Fibroblast of skin of scalp (primary cell): Measurements from ENCODE around the gene SLC5A1.
"Not testable (repeated sequence)": the region's sequence is repeated elsewhere in the genome, so short reads cannot be mapped to it uniquely, and the experiment has no call there.

Experiments
- DNase-seq: peaks from one replicate; pipeline ENCODE4 v3.0.0-alpha.2; 2013

SLC5A1 gene

GRCh38 chr22:32097881-32098499 lies 54.9 kb downstream of the SLC5A1 start:
- no peak for DNase-seq

GRCh38 chr22:32100711-32101110 lies 57.6 kb downstream of the SLC5A1 start:
- no peak for DNase-seq

- DNase-seq = no peak
These were observed 60.7 kb downstream of the SLC5A1 start for GRCh38 chr22:32103658-32104315.

DNA sequence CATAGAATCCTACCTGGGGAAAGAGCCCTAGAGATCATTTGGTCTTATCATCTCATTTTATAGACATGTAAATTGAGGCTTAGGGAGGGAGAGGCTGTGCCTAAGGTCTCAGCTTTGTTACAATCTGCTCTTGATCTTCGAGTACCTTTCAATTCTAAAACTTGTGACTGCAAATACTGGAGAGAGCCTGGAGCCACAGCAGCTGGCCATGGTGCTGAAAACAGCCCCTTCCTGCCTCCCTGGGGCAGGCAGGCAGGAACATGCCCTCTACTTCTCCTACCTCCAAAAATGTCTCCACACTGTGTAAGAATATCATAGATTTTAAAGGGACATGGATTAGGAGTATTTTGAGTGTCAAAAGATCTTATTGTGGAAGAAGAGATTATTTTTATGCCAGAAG lies 63.9 kb downstream of the SLC5A1 start:
- DNase-seq = peak; percentile 22

- DNase-seq = no peak
These were observed 69.3 kb downstream of the SLC5A1 start for GRCh38 chr22:32112380-32112779.

GRCh38 chr22:32119568-32120235 lies 76.6 kb downstream of the SLC5A1 start:
- DNase-seq = no peak

DNA sequence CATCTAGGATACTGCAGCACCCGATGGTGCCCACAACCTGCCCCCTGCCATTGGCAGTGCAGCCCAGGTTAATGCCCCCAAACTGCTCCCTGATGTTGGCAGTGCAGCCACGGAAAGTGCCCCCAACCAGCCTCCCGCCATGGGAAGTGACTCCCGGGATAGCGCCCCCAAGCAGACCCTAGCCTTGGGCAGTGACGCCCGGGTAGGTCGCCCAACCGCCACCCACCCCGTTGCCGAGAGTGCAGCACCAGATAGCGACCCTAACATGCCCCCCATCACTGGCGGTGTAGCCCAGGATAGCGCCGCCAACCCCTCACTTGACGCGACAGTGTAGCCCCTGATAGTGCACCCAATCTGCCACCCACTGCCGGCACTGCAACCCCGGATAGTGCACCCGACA lies 77.5 kb downstream of the SLC5A1 start:
- no peak for DNase-seq

DNA sequence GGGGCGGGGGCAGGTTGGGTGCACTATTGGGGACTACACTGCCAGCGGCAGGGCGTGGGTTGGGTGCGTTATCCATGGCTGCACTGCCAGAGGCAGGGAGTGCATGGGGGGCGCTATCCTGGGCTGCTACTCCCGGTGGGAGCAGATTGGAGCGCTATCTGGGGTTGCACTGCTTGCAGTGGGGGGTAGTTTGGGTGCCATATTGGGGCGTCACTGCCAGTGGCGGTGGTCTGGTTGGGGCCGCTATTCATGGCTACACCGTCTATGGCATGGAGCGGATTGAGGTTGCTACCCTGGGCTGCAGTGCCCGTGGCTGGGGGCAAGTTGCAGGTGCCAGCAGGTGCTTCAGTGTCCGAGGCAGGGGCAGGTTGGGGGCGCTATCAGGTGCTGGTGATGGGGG lies 79.8 kb downstream of the SLC5A1 start:
- no peak for DNase-seq

DNA sequence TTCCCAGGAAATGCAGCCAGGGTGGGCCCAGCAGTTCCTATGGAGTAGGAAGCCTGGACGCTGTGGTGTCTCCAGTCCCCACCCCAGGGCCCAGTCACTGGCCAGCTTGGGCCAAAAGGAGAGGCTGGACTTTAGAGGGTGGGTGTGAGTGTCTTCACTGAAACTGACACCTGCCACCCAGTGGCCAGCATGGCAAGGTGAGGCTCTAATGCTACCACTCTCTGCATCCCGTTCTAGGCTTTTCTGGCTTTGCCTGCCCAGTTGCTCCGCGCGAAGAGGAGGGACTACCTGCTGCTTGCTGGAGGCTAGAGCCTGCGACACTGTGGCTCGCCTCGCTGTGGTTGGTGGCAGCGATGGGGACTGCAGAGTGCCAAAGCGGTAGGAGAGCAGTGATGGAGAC lies 80.6 kb downstream of the SLC5A1 start:
- DNase-seq = no peak

DNA sequence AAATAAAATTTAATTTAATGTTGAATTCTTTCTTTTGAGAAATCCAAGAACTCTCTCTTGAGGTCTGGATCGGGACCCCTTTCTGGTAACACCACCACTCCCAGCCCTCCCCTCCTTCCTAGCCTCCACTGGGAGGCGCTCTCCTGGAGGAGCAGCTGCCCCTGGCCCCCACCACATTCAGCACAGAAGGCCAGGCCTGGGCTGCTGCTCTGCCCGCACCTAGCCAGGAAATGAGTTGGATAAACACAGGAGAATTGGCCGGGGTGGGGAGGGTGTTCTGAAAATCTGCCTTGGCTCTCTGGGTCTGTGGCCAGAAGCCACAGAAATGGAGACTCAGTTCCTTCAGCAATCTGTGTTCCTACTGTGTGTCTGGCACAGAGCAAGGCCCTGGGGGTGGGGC lies 84.8 kb downstream of the SLC5A1 start:
- DNase-seq = no peak

GRCh38 chr22:32130464-32130863 lies 87.4 kb downstream of the SLC5A1 start:
- DNase-seq = no peak

DNA sequence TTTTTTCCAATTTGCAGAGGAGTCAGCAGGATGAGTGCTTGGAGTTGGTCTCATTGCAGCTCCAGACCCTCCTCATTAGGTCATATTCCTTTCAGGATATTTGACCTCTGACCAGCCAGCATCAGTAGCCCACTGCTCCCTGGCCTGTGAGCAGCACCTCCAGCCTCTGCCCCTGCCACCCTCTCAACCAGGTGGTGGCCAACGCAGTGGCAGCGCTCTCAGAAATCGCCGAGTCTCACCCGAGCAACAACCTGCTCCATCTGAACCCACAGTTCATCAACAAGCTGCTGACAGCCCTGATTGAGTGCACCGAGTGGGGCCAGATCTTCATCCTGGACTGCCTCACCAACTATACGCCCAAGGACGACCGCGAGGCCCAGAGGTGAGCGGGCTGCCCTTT lies 89.1 kb downstream of the SLC5A1 start:
- no peak for DNase-seq

- no peak for DNase-seq
These were observed 89.7 kb downstream of the SLC5A1 start for GRCh38 chr22:32132783-32133182.

- not testable (repeated sequence) for DNase-seq
These were observed 91.7 kb downstream of the SLC5A1 start for GRCh38 chr22:32134796-32135195.

DNA sequence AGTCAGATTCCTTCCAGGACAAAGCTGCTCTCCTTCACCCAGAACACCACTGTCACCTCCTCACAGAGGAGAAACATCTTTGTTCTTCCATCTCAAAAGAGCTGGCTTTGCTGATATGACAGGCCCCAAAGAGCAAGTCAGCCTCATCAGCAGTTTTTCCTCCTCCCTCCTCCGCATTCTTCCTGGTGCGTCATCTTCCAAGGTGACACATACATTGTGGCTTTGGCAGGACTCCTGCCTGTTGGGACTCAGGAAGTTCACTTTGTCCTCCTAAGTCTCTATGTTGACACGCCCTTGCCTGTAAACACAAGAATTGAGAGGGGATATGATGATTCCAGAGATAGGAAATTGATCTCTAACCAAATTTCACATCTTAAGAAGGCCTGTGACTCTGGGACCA lies 92.9 kb downstream of the SLC5A1 start:
- peak; percentile 20 for DNase-seq

- not testable (repeated sequence) for DNase-seq
These were observed 93.8 kb downstream of the SLC5A1 start for GRCh38 chr22:32136881-32137280.

DNA sequence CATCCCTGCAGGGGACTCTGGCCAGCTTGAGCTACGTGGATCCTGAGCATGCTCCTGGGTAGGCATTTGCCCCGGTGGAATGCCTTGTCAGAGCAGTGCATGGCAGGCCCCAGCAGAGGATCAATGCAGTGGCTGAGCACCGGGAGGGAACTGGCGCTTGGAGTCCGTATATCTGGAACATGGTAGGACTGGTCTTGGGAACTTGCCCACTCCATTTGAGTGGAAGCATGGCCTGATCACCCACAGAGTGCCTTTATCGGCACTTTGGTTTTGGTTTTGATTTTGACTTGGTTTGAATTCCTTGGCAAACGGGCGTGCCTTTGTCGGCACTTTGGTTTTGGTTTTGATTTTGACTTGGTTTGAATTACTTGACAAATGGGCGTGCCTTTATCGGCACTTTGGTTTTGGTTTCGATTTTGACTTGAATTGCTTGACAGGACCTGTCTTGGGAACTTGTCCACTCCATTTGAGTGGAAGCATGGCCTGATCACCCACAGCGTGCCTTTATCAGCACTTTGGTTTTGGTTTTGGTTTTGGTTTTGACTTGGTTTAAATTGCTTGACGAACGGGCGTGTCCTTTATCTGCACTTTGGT lies 94.8 kb downstream of the SLC5A1 start:
- peak; percentile 2 for DNase-seq

DNA sequence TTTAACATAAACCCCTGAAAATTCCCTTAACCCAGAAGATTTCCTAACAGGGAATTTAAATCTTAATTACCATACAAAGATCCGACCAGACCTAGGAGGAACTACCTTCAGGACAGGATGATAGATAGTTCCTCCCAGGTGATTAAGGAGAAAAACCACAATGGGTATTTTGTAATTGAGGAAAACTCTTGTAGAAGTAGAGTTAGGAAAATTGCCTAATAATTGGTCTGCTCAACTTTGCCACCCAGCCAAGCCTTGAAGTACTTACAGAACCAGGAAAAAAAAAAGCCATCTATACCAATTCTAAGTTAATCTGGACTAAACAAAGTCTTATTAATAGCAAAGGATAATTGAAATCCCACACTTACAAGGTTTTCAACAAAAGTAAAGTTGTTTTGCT lies 95.5 kb downstream of the SLC5A1 start:
- DNase-seq = not testable (repeated sequence)

- not testable (repeated sequence) for DNase-seq
These were observed 97.6 kb downstream of the SLC5A1 start for GRCh38 chr22:32140688-32141087.

DNA sequence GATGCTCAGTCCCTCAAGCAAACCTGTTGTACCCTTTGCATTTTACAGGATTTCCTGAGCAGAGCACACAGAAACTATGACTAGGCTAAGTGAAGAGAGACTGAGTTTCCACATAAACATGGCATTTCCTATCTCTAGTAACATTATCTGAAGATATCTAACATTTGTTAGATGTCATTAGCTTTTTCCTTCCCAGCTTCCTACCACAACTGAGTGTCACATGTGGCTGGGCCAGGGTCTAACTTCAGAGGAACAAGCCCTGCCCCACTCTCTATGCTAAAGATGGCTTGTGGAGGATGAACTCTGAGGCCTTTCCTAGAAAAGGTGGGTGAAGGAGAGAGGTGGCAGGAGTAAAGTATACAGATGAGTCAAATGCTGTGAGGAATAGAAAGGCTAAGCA lies 99.5 kb downstream of the SLC5A1 start:
- DNase-seq = no peak

GRCh38 chr22:32144496-32145274 lies 101.6 kb downstream of the SLC5A1 start:
- no peak for DNase-seq

GRCh38 chr22:32147128-32147527 lies 104.1 kb downstream of the SLC5A1 start:
- not testable (repeated sequence) for DNase-seq

GRCh38 chr22:32148372-32148771 lies 105.3 kb downstream of the SLC5A1 start:
- not testable (repeated sequence) for DNase-seq
